Measurements from ENCODE around the gene MOBP. TPM values are rescaled to one million over a fixed set of nuclear protein-coding genes. Genes with fewer than 3 reads are reported as not detected.
A peak's percentile ranks its signal among the peaks of the same experiment; 100 is the strongest.
"Not testable (repeated sequence)": the region's sequence is repeated elsewhere in the genome, so short reads cannot be mapped to it uniquely, and the experiment has no call there.

Gene MOBP
- total RNA-seq, 2 experiments from 2014 or later = not detected

DNA sequence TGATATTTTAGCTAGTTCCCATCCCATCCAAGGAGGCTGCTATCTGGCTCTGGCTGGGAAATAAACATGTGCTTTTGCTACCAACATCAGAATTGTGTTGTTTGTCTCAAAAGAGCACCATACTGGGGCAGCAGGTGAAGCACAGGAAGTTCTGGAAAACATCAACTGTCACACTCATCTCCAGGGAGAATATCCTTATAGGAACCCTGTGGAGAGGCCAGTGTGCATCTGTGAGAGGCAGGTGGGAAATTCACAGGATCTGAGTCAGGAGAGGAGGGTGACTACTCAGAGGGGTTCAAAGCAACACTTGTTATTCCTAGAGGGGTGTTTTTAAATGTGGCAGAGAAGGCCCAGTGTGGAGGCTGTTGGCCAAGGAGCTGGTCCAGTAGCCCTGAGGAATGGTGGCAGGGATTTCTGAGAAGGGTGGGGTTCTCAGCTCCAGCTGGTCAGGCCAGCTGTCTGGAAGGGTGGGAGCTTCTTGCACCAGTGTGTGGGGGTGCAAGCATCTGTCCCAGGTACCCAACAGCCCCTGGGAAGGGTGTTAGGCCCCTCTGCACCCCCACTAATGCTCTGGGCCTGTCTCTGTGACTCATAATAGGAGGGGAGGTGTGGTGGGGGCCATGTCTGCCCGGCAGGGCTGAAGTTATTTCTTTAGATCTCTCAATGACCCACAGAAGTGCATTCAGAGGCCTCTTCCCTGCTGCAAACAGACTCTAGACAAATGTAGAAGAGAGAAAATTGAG lies 32.3 kb upstream of the MOBP start:
- H3K4me3 Mint-ChIP-seq = no peak overlapping the region
- H3K9me3 Mint-ChIP-seq (ENCODE audit: insufficient read depth) = no peaks in the 10 kb centered on the region
- H3K27me3 Mint-ChIP-seq (ENCODE audit: low read depth) = no peaks in the 10 kb centered on the region
- peaks cover 5% of the 10 kb centered on the region for H3K4me1 Mint-ChIP-seq (ENCODE audit: low read depth)
- no peaks in the 10 kb centered on the region for H3K36me3 Mint-ChIP-seq (ENCODE audit: low read depth)
- ChIA-PET POLR2A (no interaction called here), CTCF (interaction anchor here (0.9 to 1.4 kb wide), 4 partner anchors 12 to 29 kb away, joined by 3 to 5 read pairs (median 4); partner anchors contain the start of gene RPSA)
- H3K27ac Mint-ChIP-seq = peak overlapping the region; percentile 43
- DNase-seq = no peak
- no peak for ATAC-seq

DNA sequence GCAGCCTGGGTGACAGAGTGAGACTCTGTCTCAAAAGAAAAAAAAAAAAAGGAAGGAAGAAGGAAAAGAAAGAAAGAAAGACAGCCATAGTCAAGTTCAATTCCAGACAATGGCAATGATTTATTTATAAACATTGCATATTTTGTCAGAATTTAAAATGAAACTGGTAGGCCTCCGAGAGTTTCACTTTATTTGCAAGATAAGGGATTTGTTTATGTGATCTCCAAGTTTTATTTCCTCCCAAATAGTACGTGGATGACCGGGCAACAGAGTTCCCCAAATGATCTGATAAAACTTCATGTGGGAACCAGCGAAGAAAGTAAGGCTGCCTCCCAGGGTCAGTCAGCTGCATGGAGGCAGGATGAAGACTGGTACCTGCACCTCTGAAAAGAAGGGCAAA lies 28.6 kb upstream of the MOBP start:
- H3K36me3 Mint-ChIP-seq (ENCODE audit: low read depth) = no peaks in the 10 kb centered on the region
- no peak overlapping the region for H3K4me3 Mint-ChIP-seq
- ChIA-PET POLR2A (no interaction called here), CTCF (interaction anchor here (0.8 kb wide), 1 partner anchor 9 kb away, joined by 5 read pairs; no protein-coding TSS in a partner anchor)
- peaks cover 4% of the 10 kb centered on the region for H3K27me3 Mint-ChIP-seq (ENCODE audit: low read depth)
- no peak overlapping the region for H3K27ac Mint-ChIP-seq
- DNase-seq (no peak), ATAC-seq (no peak)
- no peaks in the 10 kb centered on the region for H3K9me3 Mint-ChIP-seq (ENCODE audit: insufficient read depth)
- peaks cover 4% of the 10 kb centered on the region for H3K4me1 Mint-ChIP-seq (ENCODE audit: low read depth)

DNA sequence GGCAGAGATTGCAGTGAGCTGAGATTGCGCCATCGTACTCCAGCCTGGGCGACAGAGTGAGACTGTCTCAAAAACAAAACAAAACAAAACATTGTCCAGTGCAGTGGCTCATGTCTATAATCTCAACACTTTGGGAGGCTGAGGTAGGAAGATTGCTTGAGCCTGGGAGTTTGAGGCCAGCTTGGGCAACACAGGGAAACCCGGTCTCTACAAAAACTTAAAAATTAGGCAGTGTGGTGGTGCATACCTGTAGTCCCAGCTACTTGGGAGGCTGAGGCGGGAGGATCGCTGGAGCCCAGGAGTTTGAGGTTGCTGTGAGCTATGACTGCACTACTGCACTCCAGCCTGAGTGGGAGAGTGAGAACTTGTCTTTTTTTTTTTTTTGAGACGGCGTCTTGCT lies 27.2 kb upstream of the MOBP start:
- ChIA-PET POLR2A (no interaction called here), CTCF (no interaction called here)
- no peak for DNase-seq
- Mint-ChIP-seq H3K27ac (no peak overlapping the region), H3K4me3 (no peak overlapping the region), H3K36me3 (ENCODE audit: low read depth) (no peaks in the 10 kb centered on the region), H3K9me3 (ENCODE audit: insufficient read depth) (no peaks in the 10 kb centered on the region), H3K4me1 (ENCODE audit: low read depth) (no peaks in the 10 kb centered on the region), H3K27me3 (ENCODE audit: low read depth) (peaks cover 6% of the 10 kb centered on the region)
- no peak for ATAC-seq

DNA sequence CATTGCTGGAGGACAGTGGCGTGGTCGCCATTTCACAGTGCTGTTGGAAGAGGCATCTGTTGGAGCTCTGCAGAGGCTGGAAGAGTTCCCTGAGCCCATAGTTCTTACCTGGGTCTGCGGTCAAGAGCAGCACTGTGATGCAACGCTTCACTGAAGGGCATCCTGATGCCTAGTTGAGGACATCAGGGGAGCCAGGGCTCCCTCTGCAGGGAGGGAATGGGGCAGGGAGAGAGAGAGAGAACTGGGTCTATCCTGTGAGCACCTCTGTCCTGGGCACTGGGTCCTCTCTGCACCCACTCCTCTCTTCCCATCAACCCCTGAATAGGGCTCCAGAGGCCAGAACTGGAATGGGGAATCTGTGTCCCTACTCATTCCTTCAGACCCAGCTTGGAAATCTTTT lies 23.9 kb upstream of the MOBP start:
- no peaks in the 10 kb centered on the region for H3K36me3 Mint-ChIP-seq (ENCODE audit: low read depth)
- no peaks in the 10 kb centered on the region for H3K9me3 Mint-ChIP-seq (ENCODE audit: insufficient read depth)
- ATAC-seq = no peak
- H3K27ac Mint-ChIP-seq = no peak overlapping the region
- H3K4me3 Mint-ChIP-seq = no peak overlapping the region
- peaks cover 11% of the 10 kb centered on the region for H3K27me3 Mint-ChIP-seq (ENCODE audit: low read depth)
- no peaks in the 10 kb centered on the region for H3K4me1 Mint-ChIP-seq (ENCODE audit: low read depth)
- no peak for DNase-seq
- POLR2A ChIA-PET = no interaction called here
- CTCF ChIA-PET = interaction anchor here (1.1 kb wide), 2 partner anchors 35 to 56 kb away, joined by 4 read pairs; no protein-coding TSS in a partner anchor

DNA sequence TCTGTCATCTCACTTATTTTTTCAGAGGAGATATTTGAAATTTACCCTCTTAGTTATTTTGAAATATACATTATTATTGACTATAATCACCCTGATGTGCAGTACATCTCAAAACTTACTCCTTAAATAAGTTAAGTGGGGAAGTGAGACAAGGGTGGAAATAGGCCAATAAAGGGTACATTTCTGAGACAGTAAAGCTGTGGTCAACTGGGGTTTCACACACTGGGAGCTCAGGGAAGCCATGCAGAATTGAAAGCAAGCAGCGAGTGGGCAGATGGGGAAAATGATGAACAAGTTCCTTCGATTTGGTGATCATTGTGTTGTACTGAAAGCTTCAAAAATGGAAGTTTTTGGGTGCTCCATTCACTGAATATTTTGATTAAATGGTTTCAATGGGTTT lies 21.6 kb upstream of the MOBP start:
- Mint-ChIP-seq H3K9me3 (ENCODE audit: insufficient read depth) (no peaks in the 10 kb centered on the region), H3K27ac (no peak overlapping the region), H3K27me3 (ENCODE audit: low read depth) (peaks cover 15% of the 10 kb centered on the region), H3K4me3 (no peak overlapping the region), H3K4me1 (ENCODE audit: low read depth) (no peaks in the 10 kb centered on the region), H3K36me3 (ENCODE audit: low read depth) (no peaks in the 10 kb centered on the region)
- ATAC-seq (no peak), DNase-seq (no peak)
- ChIA-PET CTCF (interaction anchor here (0.6 to 5.8 kb wide), 9 partner anchors 9 to 733 kb away, joined by 3 to 76 read pairs (median 4); no protein-coding TSS in a partner anchor), POLR2A (interaction anchor here (1.9 kb wide), 1 partner anchor 39 kb away, joined by 5 read pairs; no protein-coding TSS in a partner anchor)

DNA sequence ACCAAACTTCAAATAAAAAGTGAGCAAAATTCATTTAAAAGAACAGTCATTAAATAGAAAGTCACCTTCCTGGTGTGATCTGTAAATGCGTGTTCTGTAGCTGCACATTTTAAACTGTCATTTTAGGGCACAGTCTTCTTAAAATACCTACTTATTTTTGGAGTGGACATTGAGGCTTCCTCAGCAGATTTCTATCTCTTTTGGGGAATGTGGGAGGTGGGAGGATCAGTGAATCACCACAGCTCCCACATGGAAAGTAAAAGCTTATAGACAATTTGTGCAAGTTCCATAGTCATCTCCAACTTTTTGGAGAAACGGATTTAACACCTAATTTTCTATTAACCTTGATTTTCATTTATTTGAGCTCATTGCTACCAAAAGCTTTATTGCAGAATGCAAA lies 21.0 kb upstream of the MOBP start:
- H3K27me3 Mint-ChIP-seq (ENCODE audit: low read depth) = peaks cover 16% of the 10 kb centered on the region
- CTCF ChIA-PET = interaction anchor here (0.6 to 5.8 kb wide), 11 partner anchors 9 to 733 kb away, joined by 3 to 76 read pairs (median 4); no protein-coding TSS in a partner anchor
- DNase-seq = no peak
- H3K4me1 Mint-ChIP-seq (ENCODE audit: low read depth) = no peaks in the 10 kb centered on the region
- no peaks in the 10 kb centered on the region for H3K9me3 Mint-ChIP-seq (ENCODE audit: insufficient read depth)
- no peak overlapping the region for H3K27ac Mint-ChIP-seq
- no peak overlapping the region for H3K4me3 Mint-ChIP-seq
- no peak for ATAC-seq
- no peaks in the 10 kb centered on the region for H3K36me3 Mint-ChIP-seq (ENCODE audit: low read depth)
- POLR2A ChIA-PET = interaction anchor here (1.9 kb wide), 1 partner anchor 39 kb away, joined by 5 read pairs; no protein-coding TSS in a partner anchor

DNA sequence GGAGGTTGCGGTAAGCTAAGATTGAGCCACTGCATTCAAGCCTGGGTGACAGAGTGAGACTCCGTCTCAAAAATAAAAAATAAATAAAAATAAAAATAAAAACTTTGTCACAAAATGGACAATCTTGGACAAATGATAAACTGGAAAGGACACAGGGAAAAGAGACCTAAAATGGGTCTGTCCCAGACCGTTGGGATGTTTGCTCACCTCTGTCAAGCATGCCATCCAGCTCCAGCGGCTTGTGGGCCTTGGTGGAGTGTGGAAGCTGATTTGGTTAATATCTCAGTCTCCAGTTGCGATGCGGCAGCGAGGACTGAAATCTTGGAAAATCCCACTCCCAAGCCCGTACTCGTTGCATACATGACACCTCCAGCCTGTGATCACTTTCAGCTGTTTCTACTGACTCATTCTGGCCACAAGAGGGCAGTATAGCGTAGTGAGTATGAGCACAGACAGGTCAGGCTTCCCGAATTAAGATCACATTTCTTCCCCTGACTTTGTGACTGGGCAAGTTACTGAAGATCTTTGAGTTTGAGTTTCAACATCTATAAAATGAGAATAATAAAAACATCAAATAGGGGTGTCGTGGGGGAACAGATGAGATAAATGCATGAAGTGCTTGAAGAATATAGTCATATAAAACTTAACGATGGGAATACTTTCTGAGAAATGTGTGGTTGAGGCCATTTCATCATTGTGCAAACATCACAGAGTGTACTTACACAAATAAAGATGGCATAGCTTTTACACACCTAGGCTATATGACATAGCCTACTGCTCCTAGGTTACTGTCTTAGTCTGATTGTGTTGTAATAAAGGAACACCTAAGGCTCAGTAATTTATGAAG lies 19.6 kb upstream of the MOBP start:
- Mint-ChIP-seq H3K4me1 (ENCODE audit: low read depth) (no peaks in the 10 kb centered on the region), H3K36me3 (ENCODE audit: low read depth) (no peaks in the 10 kb centered on the region), H3K4me3 (no peak overlapping the region), H3K27ac (no peak overlapping the region), H3K27me3 (ENCODE audit: low read depth) (peaks cover 17% of the 10 kb centered on the region), H3K9me3 (ENCODE audit: insufficient read depth) (no peaks in the 10 kb centered on the region)
- DNase-seq (peak; percentile 75), ATAC-seq (peak; percentile 94)
- POLR2A ChIA-PET = interaction anchor here (1.9 kb wide), 1 partner anchor 41 kb away, joined by 5 read pairs; no protein-coding TSS in a partner anchor
- CTCF ChIA-PET = interaction anchor here (0.5 to 5.8 kb wide), 25 partner anchors 8 to 731 kb away, joined by 3 to 76 read pairs (median 4); partner anchors contain the start of genes MOBP and RPSA

DNA sequence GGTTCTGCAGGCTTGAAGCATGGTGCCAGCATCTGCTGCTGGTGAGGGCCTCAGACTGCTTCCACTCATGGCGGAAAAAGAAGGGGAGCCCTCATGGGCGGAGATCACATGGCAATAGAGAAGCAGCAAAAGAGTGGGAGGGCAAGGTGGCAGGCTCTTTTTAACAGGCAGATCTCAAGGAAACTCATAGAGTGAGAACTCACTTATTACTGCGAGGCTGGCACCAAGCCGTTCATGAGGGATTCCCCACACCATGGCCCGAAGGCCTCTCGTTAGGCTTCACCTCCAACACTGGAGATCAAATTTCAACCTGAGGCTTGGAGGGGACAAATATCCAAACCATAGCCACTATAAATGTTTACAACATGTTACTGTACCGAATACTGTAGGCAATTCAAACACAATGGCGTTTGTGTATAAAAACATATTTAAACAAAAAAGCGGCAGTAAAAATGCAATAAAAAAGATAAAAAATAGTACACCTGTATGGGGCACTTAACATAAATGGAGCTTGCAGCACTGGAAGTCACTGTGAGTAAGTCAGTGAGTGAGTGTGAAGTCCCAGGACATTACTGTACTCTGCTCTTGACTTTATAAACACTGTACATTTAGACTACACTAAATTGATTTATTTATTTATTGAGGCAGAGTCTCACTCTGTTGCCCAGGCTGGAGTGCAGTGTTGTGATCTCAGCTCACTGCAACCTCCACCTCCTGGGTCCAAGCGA lies 18.8 kb upstream of the MOBP start:
- ChIA-PET POLR2A (no interaction called here), CTCF (interaction anchor here (0.9 to 5.8 kb wide), 15 partner anchors 9 to 253 kb away, joined by 3 to 76 read pairs (median 5); partner anchors contain the start of gene MOBP)
- H3K27ac Mint-ChIP-seq = no peak overlapping the region
- peaks cover 18% of the 10 kb centered on the region for H3K27me3 Mint-ChIP-seq (ENCODE audit: low read depth)
- DNase-seq (no peak), ATAC-seq (no peak)
- H3K9me3 Mint-ChIP-seq (ENCODE audit: insufficient read depth) = no peaks in the 10 kb centered on the region
- H3K36me3 Mint-ChIP-seq (ENCODE audit: low read depth) = no peaks in the 10 kb centered on the region
- no peaks in the 10 kb centered on the region for H3K4me1 Mint-ChIP-seq (ENCODE audit: low read depth)
- no peak overlapping the region for H3K4me3 Mint-ChIP-seq

DNA sequence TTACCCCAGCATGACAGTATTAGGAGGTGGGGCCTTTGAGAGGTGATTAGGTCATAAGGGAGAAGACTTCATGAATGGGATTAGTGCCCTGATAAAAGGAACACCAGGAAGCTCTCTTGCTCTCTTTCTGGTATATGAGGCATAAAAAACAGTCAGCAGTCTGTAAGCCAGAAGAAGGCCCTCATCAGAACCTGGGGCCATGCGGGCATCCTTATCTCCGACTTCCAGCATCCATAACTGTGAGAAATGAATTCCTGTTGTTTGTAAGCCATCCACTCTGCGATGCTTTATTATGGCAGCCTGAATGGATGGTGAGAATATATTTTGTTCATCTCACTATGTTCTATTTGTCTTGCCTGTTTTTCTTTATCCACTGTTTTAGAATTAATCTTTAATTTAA lies 17.7 kb upstream of the MOBP start:
- CTCF ChIA-PET = interaction anchor here (5.8 kb wide), 1 partner anchor 49 kb away, joined by 76 read pairs; no protein-coding TSS in a partner anchor
- ATAC-seq (no peak), DNase-seq (no peak)
- H3K27me3 Mint-ChIP-seq (ENCODE audit: low read depth) = peaks cover 21% of the 10 kb centered on the region
- no peaks in the 10 kb centered on the region for H3K9me3 Mint-ChIP-seq (ENCODE audit: insufficient read depth)
- no peak overlapping the region for H3K4me3 Mint-ChIP-seq
- no peaks in the 10 kb centered on the region for H3K4me1 Mint-ChIP-seq (ENCODE audit: low read depth)
- no peak overlapping the region for H3K27ac Mint-ChIP-seq
- POLR2A ChIA-PET = no interaction called here
- H3K36me3 Mint-ChIP-seq (ENCODE audit: low read depth) = no peaks in the 10 kb centered on the region

DNA sequence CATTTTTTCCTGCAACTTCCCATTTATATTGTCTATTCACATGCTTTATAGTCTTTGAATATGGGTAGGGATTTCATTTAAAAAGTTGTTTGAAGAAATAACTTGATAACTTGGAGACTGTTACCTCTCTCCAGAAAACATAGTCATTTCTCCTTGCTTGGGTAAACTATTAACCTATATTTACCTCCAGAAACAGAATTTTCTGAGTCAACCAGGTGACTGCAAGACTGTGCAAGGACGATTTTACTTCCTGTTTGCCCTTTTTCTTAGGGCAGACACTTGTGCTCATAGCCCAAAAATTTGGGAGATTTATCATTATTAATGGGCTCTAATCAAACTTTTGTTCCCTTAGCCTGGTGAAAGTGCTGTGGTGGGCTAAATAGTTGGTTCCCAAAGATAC lies 14.3 kb upstream of the MOBP start:
- H3K27me3 Mint-ChIP-seq (ENCODE audit: low read depth) = peaks cover 17% of the 10 kb centered on the region
- CTCF ChIA-PET = no interaction called here
- H3K9me3 Mint-ChIP-seq (ENCODE audit: insufficient read depth) = no peaks in the 10 kb centered on the region
- H3K4me3 Mint-ChIP-seq = no peak overlapping the region
- no peak for DNase-seq
- POLR2A ChIA-PET = no interaction called here
- no peaks in the 10 kb centered on the region for H3K36me3 Mint-ChIP-seq (ENCODE audit: low read depth)
- ATAC-seq = no peak
- H3K4me1 Mint-ChIP-seq (ENCODE audit: low read depth) = no peaks in the 10 kb centered on the region
- no peak overlapping the region for H3K27ac Mint-ChIP-seq

DNA sequence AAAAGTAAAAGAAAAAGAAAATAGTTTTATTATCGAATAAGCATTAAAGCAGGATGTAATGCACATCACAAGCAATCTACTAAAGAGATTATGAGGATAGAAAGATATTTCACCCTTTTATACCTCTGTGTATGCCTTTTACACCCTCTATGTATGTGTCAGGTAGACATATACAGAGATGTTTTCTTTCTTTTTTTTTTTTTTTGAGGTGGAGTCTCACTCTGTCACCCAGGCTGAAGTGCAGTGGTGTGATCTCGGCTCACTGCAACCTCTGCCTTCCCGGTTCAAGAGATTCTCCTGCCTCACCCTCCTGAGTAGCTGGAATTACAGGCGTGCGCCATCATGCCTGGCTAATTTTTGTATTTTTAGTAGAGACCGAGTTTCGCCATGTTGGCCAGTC lies 13.6 kb upstream of the MOBP start:
- H3K4me1 Mint-ChIP-seq (ENCODE audit: low read depth); H3K27ac Mint-ChIP-seq; H3K9me3 Mint-ChIP-seq (ENCODE audit: insufficient read depth); POLR2A ChIA-PET; DNase-seq; H3K36me3 Mint-ChIP-seq (ENCODE audit: low read depth); H3K4me3 Mint-ChIP-seq; ATAC-seq: not testable (repeated sequence)
- peaks cover 18% of the 10 kb centered on the region for H3K27me3 Mint-ChIP-seq (ENCODE audit: low read depth)
- CTCF ChIA-PET = interaction anchor here (1.6 kb wide), 1 partner anchor 44 kb away, joined by 6 read pairs; no protein-coding TSS in a partner anchor
